Measurements from ENCODE around the gene PDE11A. TPM values are rescaled to one million over a fixed set of nuclear protein-coding genes. Genes with fewer than 3 reads are reported as not detected.

PDE11A gene
- total RNA-seq, 2 donors from 2014 or later, result 1.5 to 1.9 TPM

DNA sequence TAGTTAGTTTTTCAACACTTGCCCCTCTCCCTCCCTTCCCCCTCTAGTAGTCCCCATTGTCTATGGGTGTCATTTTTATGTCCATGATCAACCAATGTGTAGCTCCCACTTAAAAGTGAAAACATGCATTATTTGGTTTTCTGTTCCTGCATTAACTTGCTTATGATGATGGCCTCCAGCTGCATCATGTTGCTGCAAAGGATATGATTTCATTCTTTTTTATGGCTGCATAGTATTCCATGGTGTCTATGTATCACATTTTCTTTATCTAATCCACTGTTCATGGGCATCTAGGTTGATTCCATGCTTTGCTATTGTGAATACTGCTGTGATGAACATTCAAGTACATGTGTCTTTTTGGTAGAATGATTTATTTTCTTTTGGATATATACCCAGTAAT lies 70.5 kb downstream of the PDE11A start:
- Mint-ChIP-seq H3K36me3 (ENCODE audit: low read depth) (no peaks in the 10 kb centered on the region), H3K9me3 (no peaks in the 10 kb centered on the region), H3K27me3 (ENCODE audit: insufficient read depth) (peaks cover 10% of the 10 kb centered on the region), H3K27ac (no peak overlapping the region), H3K4me3 (no peak overlapping the region), H3K4me1 (no peaks in the 10 kb centered on the region)
- Histone ChIP-seq H3K27me3 (ENCODE audit: control insufficient read depth, insufficient read depth, low read length, poor library complexity, severe bottlenecking) (no peaks in the 10 kb centered on the region), H3K4me1 (ENCODE audit: control insufficient read depth, insufficient read depth, low read length) (no peaks in the 10 kb centered on the region), H3K4me3 (ENCODE audit: low read length) (no peak overlapping the region), H3K9ac (ENCODE audit: extremely low read depth, low read length, poor library complexity, severe bottlenecking) (no peak overlapping the region), H3K27ac (ENCODE audit: low read depth, low read length) (no peak overlapping the region), H3K9me3 (ENCODE audit: control insufficient read depth, low read length) (no peaks in the 10 kb centered on the region), H3K36me3 (ENCODE audit: control insufficient read depth, insufficient read depth, low read length) (no peaks in the 10 kb centered on the region)
- TF ChIP-seq, protein P1, sequence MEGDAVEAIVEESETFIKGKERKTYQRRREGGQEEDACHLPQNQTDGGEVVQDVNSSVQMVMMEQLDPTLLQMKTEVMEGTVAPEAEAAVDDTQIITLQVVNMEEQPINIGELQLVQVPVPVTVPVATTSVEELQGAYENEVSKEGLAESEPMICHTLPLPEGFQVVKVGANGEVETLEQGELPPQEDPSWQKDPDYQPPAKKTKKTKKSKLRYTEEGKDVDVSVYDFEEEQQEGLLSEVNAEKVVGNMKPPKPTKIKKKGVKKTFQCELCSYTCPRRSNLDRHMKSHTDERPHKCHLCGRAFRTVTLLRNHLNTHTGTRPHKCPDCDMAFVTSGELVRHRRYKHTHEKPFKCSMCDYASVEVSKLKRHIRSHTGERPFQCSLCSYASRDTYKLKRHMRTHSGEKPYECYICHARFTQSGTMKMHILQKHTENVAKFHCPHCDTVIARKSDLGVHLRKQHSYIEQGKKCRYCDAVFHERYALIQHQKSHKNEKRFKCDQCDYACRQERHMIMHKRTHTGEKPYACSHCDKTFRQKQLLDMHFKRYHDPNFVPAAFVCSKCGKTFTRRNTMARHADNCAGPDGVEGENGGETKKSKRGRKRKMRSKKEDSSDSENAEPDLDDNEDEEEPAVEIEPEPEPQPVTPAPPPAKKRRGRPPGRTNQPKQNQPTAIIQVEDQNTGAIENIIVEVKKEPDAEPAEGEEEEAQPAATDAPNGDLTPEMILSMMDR (conservative IDR thresholded peaks at IDR 0.05), result no peak
- no peak for DNase-seq

DNA sequence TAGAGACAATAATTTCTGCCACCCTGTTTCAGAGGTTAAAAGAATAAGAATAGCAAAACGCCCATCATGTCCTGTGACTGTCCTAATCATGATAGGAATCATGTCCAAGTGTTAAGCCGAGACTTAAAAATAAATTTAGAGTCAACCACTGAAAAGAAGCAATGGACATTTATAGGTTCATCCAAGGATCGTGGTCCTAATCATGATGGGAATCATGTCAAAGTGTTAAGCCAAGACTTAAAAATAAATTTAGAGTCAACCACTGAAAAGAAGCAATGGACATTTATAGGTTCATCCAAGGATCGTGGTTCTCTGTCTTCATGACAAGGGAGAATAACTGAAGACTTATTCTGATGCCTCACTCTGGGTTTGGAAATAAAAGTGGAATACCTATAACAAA lies 73.6 kb downstream of the PDE11A start:
- no peaks in the 10 kb centered on the region for H3K36me3 ChIP-seq (ENCODE audit: control insufficient read depth, insufficient read depth, low read length)
- TF ChIP-seq, protein P1 (conservative IDR thresholded peaks at IDR 0.05), result no peak
- H3K4me1 ChIP-seq (ENCODE audit: control insufficient read depth, insufficient read depth, low read length), result no peaks in the 10 kb centered on the region
- 93 to 95% methylated on average over 4 of the region's 4 CpGs for WGBS, 2 experiments (ENCODE audit: insufficient coverage in 1 of 2, insufficient read length in 1 of 2)
- Mint-ChIP-seq H3K36me3 (ENCODE audit: low read depth) (no peaks in the 10 kb centered on the region), H3K27ac (no peak overlapping the region), H3K4me1 (no peaks in the 10 kb centered on the region), H3K9me3 (no peaks in the 10 kb centered on the region), H3K27me3 (ENCODE audit: insufficient read depth) (peaks cover 10% of the 10 kb centered on the region), H3K4me3 (no peak overlapping the region)
- no peaks in the 10 kb centered on the region for H3K9me3 ChIP-seq (ENCODE audit: control insufficient read depth, low read length)
- H3K4me3 ChIP-seq (ENCODE audit: low read length), result no peak overlapping the region
- H3K9ac ChIP-seq (ENCODE audit: extremely low read depth, low read length, poor library complexity, severe bottlenecking), result no peak overlapping the region
- H3K27me3 ChIP-seq (ENCODE audit: control insufficient read depth, insufficient read depth, low read length, poor library complexity, severe bottlenecking), result no peaks in the 10 kb centered on the region
- DNase-seq, result no peak
- no peak overlapping the region for H3K27ac ChIP-seq (ENCODE audit: low read depth, low read length)

DNA sequence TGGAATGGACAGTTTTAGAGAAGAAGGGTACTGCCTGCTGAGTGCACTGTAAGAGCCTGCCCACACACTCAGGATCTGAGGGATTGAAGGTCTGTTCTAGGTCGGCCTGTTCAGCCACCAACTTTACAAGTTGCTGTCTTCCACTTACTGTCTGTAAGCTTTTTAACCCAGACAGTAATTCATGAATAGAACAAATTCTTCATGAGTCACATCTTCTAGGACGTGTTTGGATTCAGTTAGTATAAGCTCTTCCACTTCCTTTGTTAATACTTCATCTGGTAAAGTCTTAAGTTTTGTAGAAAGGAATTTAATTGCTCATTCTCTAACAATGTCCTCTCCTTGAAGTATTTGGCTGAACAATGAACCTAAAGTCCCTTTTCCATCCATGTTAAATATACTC lies 74.6 kb downstream of the PDE11A start:
- WGBS, 2 experiments (ENCODE audit: insufficient coverage in 1 of 2, insufficient read length in 1 of 2), result 83% methylated on average over 2 of the region's 2 CpGs; no CpG with 5 or more reads in 1 of the 2 experiments
- Mint-ChIP-seq H3K4me3 (no peak overlapping the region), H3K27me3 (ENCODE audit: insufficient read depth) (peaks cover 10% of the 10 kb centered on the region), H3K36me3 (ENCODE audit: low read depth) (no peaks in the 10 kb centered on the region), H3K4me1 (no peaks in the 10 kb centered on the region), H3K9me3 (no peaks in the 10 kb centered on the region), H3K27ac (no peak overlapping the region)
- TF ChIP-seq, protein P1 (conservative IDR thresholded peaks at IDR 0.05), result no peak
- no peak for DNase-seq
- H3K9ac ChIP-seq (ENCODE audit: extremely low read depth, low read length, poor library complexity, severe bottlenecking), result no peak overlapping the region
- no peaks in the 10 kb centered on the region for H3K27me3 ChIP-seq (ENCODE audit: control insufficient read depth, insufficient read depth, low read length, poor library complexity, severe bottlenecking)
- no peak overlapping the region for H3K4me3 ChIP-seq (ENCODE audit: low read length)
- H3K4me1 ChIP-seq (ENCODE audit: control insufficient read depth, insufficient read depth, low read length), result no peaks in the 10 kb centered on the region
- no peaks in the 10 kb centered on the region for H3K9me3 ChIP-seq (ENCODE audit: control insufficient read depth, low read length)
- H3K27ac ChIP-seq (ENCODE audit: low read depth, low read length), result no peak overlapping the region
- no peaks in the 10 kb centered on the region for H3K36me3 ChIP-seq (ENCODE audit: control insufficient read depth, insufficient read depth, low read length)
